GM12865 (cell line): ENCODE data around the gene KIAA0586.

Source experiments
- DNase-seq: peaks from one replicate; pipeline ENCODE4 v3.0.0; 2010; ENCODE audit warnings: low read depth
- H3K4me3 ChIP-seq: 2 replicates; pipeline ENCODE4 v1.5.1; 2011; ENCODE audit warnings: mild to moderate bottlenecking, low read depth, low read length, control low read depth
- CTCF ChIP-seq: IDR thresholded peaks from 2 replicates; pipeline ENCODE4 v1.5.1; 2011; ENCODE audit warnings: low read length, control low read depth, low read depth, inconsistent platforms; ENCODE audit not compliant: insufficient read depth; ENCODE audit errors: missing control alignments

The KIAA0586 gene

GRCh38 chr14:58593977-58594376, 166.5 kb downstream of the KIAA0586 start:
- H3K4me3 ChIP-seq, result no peak overlapping the region
- DNase-seq, result no peak
- TF ChIP-seq CTCF, result no peak

GRCh38 chr14:58597041-58597440, 169.5 kb downstream of the KIAA0586 start:
- H3K4me3 ChIP-seq, result no peak overlapping the region
- TF ChIP-seq CTCF, result no peak
- DNase-seq, result no peak

- no peak overlapping the region for H3K4me3 ChIP-seq
- no peak for TF ChIP-seq CTCF
- no peak for DNase-seq
Measured at GRCh38 chr14:58598028-58598803, 170.7 kb downstream of the KIAA0586 start.

GRCh38 chr14:58598804-58599525, 171.4 kb downstream of the KIAA0586 start:
- no peak for DNase-seq
- TF ChIP-seq CTCF, result no peak
- no peak overlapping the region for H3K4me3 ChIP-seq

- no peak overlapping the region for H3K4me3 ChIP-seq
- no peak for DNase-seq
- TF ChIP-seq CTCF, result no peak
Measured at GRCh38 chr14:58599707-58600106, 172.2 kb downstream of the KIAA0586 start.
